H1 (cell line): Measurements from ENCODE around the gene KRTAP10-12. TPM values are rescaled to one million over a fixed set of nuclear protein-coding genes. Genes with fewer than 3 reads are reported as not detected.

ENCODE experiments used
- CTCF ChIA-PET: fragments of 300-600 bp; sonication (Branson Sonifier 250); formaldehyde crosslinking; loops from one replicate; lab custom pipeline; 2021; ENCODE audit not compliant: partially characterized antibody; lab: Charles Lee
- POLR2A ChIA-PET: fragments of 300-600 bp; sonication (Branson Sonifier 250); formaldehyde crosslinking; loops from one replicate; lab custom pipeline; 2021; ENCODE audit warnings: inconsistent platforms; ENCODE audit not compliant: partially characterized antibody; lab: Charles Lee
- DNase-seq, 2 experiments: peaks; one replicate each; pipeline versions ENCODE4 v3.0.0 to v3.0.0-alpha.2; 2010 to 2022; ENCODE audit warnings: low spot score in 2 of 2, low read depth in 1 of 2, mixed read lengths in 1 of 2
- FAIRE-seq: peaks from 2 replicates; lab custom pipeline; 2011; peaks lifted over from hg19 to GRCh38; lab: Jason Lieb, UNC
- H2AFZ ChIP-seq: 2 replicates; pipeline ENCODE4 v1.8.1; 2012; ENCODE audit warnings: low read length, inconsistent platforms
- H2AK5ac ChIP-seq: 2 replicates; pipeline ENCODE4 v1.6.1; 2013; ENCODE audit warnings: low read depth, low read length
- H2BK120ac ChIP-seq: replicated peaks from 2 replicates; pipeline ENCODE3; 2013; ENCODE audit warnings: low read depth, low read length, inconsistent platforms
- H2BK12ac ChIP-seq: 2 replicates; pipeline ENCODE4 v1.6.1; 2013; ENCODE audit warnings: low read depth, low read length
- H2BK15ac ChIP-seq: 2 replicates; pipeline ENCODE4 v1.6.1; 2013; ENCODE audit warnings: low read length
- H2BK20ac ChIP-seq: 2 replicates; pipeline ENCODE4 v1.6.1; 2013; ENCODE audit warnings: low read length
- H2BK5ac ChIP-seq: 2 replicates; pipeline ENCODE4 v1.6.1; 2013; ENCODE audit warnings: low read depth, low read length
- H3K14ac ChIP-seq: 2 replicates; pipeline ENCODE4 v1.6.1; 2013; ENCODE audit warnings: inconsistent platforms; ENCODE audit not compliant: insufficient read length
- H3K18ac ChIP-seq: 2 replicates; pipeline ENCODE4 v1.6.1; 2013; ENCODE audit warnings: low read length; ENCODE audit errors: extremely low read depth
- H3K23ac ChIP-seq: 2 replicates; pipeline ENCODE4 v1.6.1; 2013; ENCODE audit warnings: inconsistent platforms; ENCODE audit not compliant: insufficient read length
- H3K23me2 ChIP-seq: 2 replicates; pipeline ENCODE4 v1.6.1; 2013; ENCODE audit warnings: low read depth, low read length
- H3K27ac ChIP-seq: 2 replicates; pipeline ENCODE4 v1.6.1; 2011; ENCODE audit warnings: low read depth, low read length, inconsistent platforms
- H3K27me3 ChIP-seq, 4 experiments: replicated peaks in 1 of 4; 1 replicate in 1 of 4; 2 replicates in 3 of 4; pipeline versions ENCODE4 v1.6.1 to v1.8.1; 2011 to 2013; ENCODE audit warnings: low read length in 3 of 4, mild to moderate bottlenecking in 3 of 4, inconsistent platforms in 2 of 4, mixed read lengths in 2 of 4, moderate library complexity in 1 of 4; ENCODE audit not compliant: control insufficient read depth in 3 of 4, insufficient read depth in 3 of 4; ENCODE audit errors: extremely low read depth in 1 of 4
- H3K36me3 ChIP-seq, 4 experiments: 2 replicates each; pipeline versions ENCODE4 v1.6.1 to v1.8.1; 2011 to 2013; ENCODE audit warnings: mild to moderate bottlenecking in 4 of 4, low read length in 3 of 4, moderate library complexity in 2 of 4, control low read depth in 1 of 4, inconsistent platforms in 1 of 4; ENCODE audit not compliant: insufficient read depth in 4 of 4, control insufficient read depth in 2 of 4
- H3K4ac ChIP-seq: replicated peaks from 2 replicates; pipeline ENCODE3; 2013; ENCODE audit warnings: low read length, low read depth, mixed read lengths, inconsistent platforms; ENCODE audit not compliant: insufficient read length
- H3K4me1 ChIP-seq, 4 experiments: replicated peaks in 1 of 4; 1 replicate in 1 of 4; 2 replicates in 3 of 4; pipeline versions ENCODE4 v1.6.1 to v1.8.1; 2011 to 2013; ENCODE audit warnings: low read length in 3 of 4, inconsistent platforms in 2 of 4, mixed read lengths in 1 of 4; ENCODE audit not compliant: insufficient read depth in 4 of 4, control insufficient read depth in 3 of 4
- H3K4me2 ChIP-seq, 2 experiments: 2 replicates each; pipeline versions ENCODE4 v1.6.1 to v1.8.1; 2011 to 2013; ENCODE audit warnings: low read depth in 2 of 2, low read length in 2 of 2, control low read depth in 1 of 2, inconsistent platforms in 1 of 2, mild to moderate bottlenecking in 1 of 2; ENCODE audit not compliant: insufficient read depth in 1 of 2
- H3K4me3 ChIP-seq, 4 experiments: fragments of 200-600, 300-600 bp in 1 of 4; sonication (generic), shearing (Covaris generic), sonication (Bioruptor Twin) in 1 of 4; 2 replicates each; pipeline versions ENCODE4 v1.5.1 to v1.8.1; 2011 to 2016; ENCODE audit warnings: low read length in 4 of 4, low read depth in 3 of 4, control low read depth in 2 of 4, inconsistent platforms in 2 of 4, mild to moderate bottlenecking in 2 of 4, mixed read lengths in 1 of 4, moderate library complexity in 1 of 4; ENCODE audit not compliant: insufficient read depth in 2 of 4; ENCODE audit errors: extremely low read depth in 1 of 4
- H3K56ac ChIP-seq: replicated peaks from 2 replicates; pipeline ENCODE3; 2013; ENCODE audit warnings: low read depth, mild to moderate bottlenecking, mixed read lengths, low read length, inconsistent platforms; ENCODE audit not compliant: insufficient read length
- H3K79me1 ChIP-seq: 2 replicates; pipeline ENCODE4 v1.6.1; 2013; ENCODE audit warnings: low read depth, low read length, control low read depth
- H3K79me2 ChIP-seq, 2 experiments: 2 replicates each; pipeline versions ENCODE4 v1.6.1 to v1.8.1; 2012 to 2013; ENCODE audit warnings: low read length in 2 of 2, mild to moderate bottlenecking in 2 of 2, inconsistent platforms in 1 of 2; ENCODE audit not compliant: insufficient read depth in 2 of 2, control insufficient read depth in 1 of 2
- H3K9ac ChIP-seq, 4 experiments: replicated peaks in 1 of 4; 1 replicate in 1 of 4; 2 replicates in 3 of 4; pipeline versions ENCODE4 v1.6.1 to v1.8.1; 2011 to 2013; ENCODE audit warnings: low read depth in 3 of 4, low read length in 3 of 4, control low read depth in 2 of 4, mild to moderate bottlenecking in 2 of 4, moderate library complexity in 2 of 4, inconsistent platforms in 1 of 4; ENCODE audit errors: extremely low read depth in 1 of 4
- H3K9me3 ChIP-seq, 2 experiments: 2 replicates each; pipeline versions ENCODE4 v1.6.1 to v1.8.1; 2012 to 2013; ENCODE audit warnings: mild to moderate bottlenecking in 2 of 2, moderate library complexity in 2 of 2, control low read depth in 1 of 2, inconsistent platforms in 1 of 2, low read depth in 1 of 2, low read length in 1 of 2, mixed read lengths in 1 of 2; ENCODE audit not compliant: insufficient read depth in 2 of 2
- H4K20me1 ChIP-seq, 2 experiments: replicated peaks in 1 of 2; 2 replicates each; pipeline versions ENCODE3 to v1.8.1; 2011 to 2013; ENCODE audit warnings: inconsistent platforms in 2 of 2, low read length in 2 of 2, mild to moderate bottlenecking in 1 of 2; ENCODE audit not compliant: insufficient read depth in 2 of 2, control insufficient read depth in 1 of 2
- H4K5ac ChIP-seq: 2 replicates; pipeline ENCODE4 v1.6.1; 2013; ENCODE audit warnings: low read length, low read depth, mixed read lengths, inconsistent platforms; ENCODE audit not compliant: insufficient read length
- H4K8ac ChIP-seq: 2 replicates; pipeline ENCODE4 v1.8.0; 2013; ENCODE audit warnings: mild to moderate bottlenecking, moderate library complexity, low read length, inconsistent platforms; ENCODE audit not compliant: insufficient read depth; ENCODE audit errors: extremely low read depth
- H4K91ac ChIP-seq: replicated peaks from 2 replicates; pipeline ENCODE3; 2013; ENCODE audit warnings: low read length, mixed read lengths, inconsistent platforms; ENCODE audit not compliant: insufficient read length
- TEAD4 ChIP-seq: IDR thresholded peaks from 2 replicates; pipeline ENCODE4 v1.6.1; 2012; ENCODE audit warnings: low read depth, low read length, inconsistent platforms, mixed read lengths
- WGBS, 2 experiments: shearing (Covaris generic) in 1 of 2; methylation state at CpG; one replicate each; pipeline versions ENCODE4 v1.1.6 to v1.1.7; 2013 to 2015; ENCODE audit warnings: low lambda C conversion rate in 2 of 2, mixed read lengths in 2 of 2, inconsistent platforms in 1 of 2, low coverage in 1 of 2, missing lambda C conversion rate in 1 of 2; ENCODE audit not compliant: insufficient replicate concordance in 2 of 2, insufficient coverage in 1 of 2, insufficient read length in 1 of 2; ENCODE audit errors: extremely low coverage in 1 of 2, missing lambda C conversion rate in 1 of 2; 5-methylcytosine and 5-hydroxymethylcytosine counted together
- polyA plus RNA-seq, 7 experiments: library from polyadenylated mRNA; depleted of rRNA in 3 of 7; stranded (reverse) in 5 of 7; unstranded in 2 of 7; fragments of >200 nt in 5 of 7; fragments of 200-250 nt in 2 of 7; gene quantifications; 1 replicate in 5 of 7; 2 replicates in 1 of 7; 4 replicates in 1 of 7; pipeline versions ENCODE4 v1.2.1 to v1.2.3, GENCODE V29; 2011 to 2013; ENCODE audit warnings: missing spikeins in 2 of 7, mixed read lengths in 2 of 7
- total RNA-seq: library from RNA; stranded (reverse); fragmentation: NEBNext Ultra II Directional; extraction: Animal tissue kit (Norgen Biotek cat#: 25700); gene quantifications from 2 replicates; pipeline ENCODE4 v1.2.1, GENCODE V29; 2021

Gene KRTAP10-12
- total and polyA plus RNA-seq, 2 of the 8 experiments (the other 6 are each of a cell fraction or from before 2014, with no cell fraction given): not detected

GRCh38 chr21:44708866-44709425, 12.0 kb downstream of the KRTAP10-12 start:
- no peak for TF ChIP-seq TEAD4
- Histone ChIP-seq H4K20me1 (peaks cover 0 to 2% of the 10 kb centered on the region in 2 experiments), H2BK20ac (peak overlapping the region; percentile 99; the same call in 1 of the 2 replicates), H3K79me1 (peaks cover 3% of the 10 kb centered on the region; the same call in 1 of the 2 replicates), H2BK5ac (peak overlapping the region; percentile 89; the same call in 1 of the 2 replicates), H3K36me3 (no peaks in the 10 kb centered on the region), H3K4me3 (peak overlapping the region; percentile 9 to 58 (median 40); a peak in 7 of 8 replicates), H3K14ac (no peak overlapping the region), H3K79me2 (no peaks in the 10 kb centered on the region), H3K9ac (no peak overlapping the region; a peak in 1 of 7 replicates), H3K4ac (peak overlapping the region; percentile 89), H3K4me1 (peaks cover 0 to 64% (median 50%) of the 10 kb centered on the region in 4 experiments; a peak in 6 of 7 replicates), H3K4me2 (peak overlapping the region; percentile 91 to 93), H2AFZ (no peak overlapping the region), H2BK15ac (peak overlapping the region; percentile 98; the same call in 1 of the 2 replicates), H3K27ac (no peak overlapping the region), H4K5ac (peak overlapping the region; percentile 50), H2AK5ac (peak overlapping the region; percentile 82; the same call in 1 of the 2 replicates), H3K56ac (peak overlapping the region; percentile 65), H2BK120ac (peak overlapping the region; percentile 98), H4K91ac (peak overlapping the region; percentile 99), H2BK12ac (peak overlapping the region; percentile 92), H3K27me3 (peaks cover 24 to 73% (median 67%) of the 10 kb centered on the region in 4 experiments), H3K23me2 (peaks cover 49% of the 10 kb centered on the region), H4K8ac (peak overlapping the region; percentile 79), H3K9me3 (no peaks in the 10 kb centered on the region), H3K18ac (peak overlapping the region; percentile 95), H3K23ac (no peak overlapping the region)
- no peak for DNase-seq
- 4% methylated on average over 21 of the region's 25 CpGs; no CpG with 5 or more reads in 1 of the 2 experiments for WGBS, 2 experiments
- no peak for FAIRE-seq
- ChIA-PET CTCF (interaction anchor here (0.6 to 2.0 kb wide), 12 partner anchors 10 to 198 kb away, joined by 3 to 8 read pairs (median 4); partner anchors contain the start of gene KRTAP10-12), POLR2A (interaction anchor here (0.9 to 1.2 kb wide), 2 partner anchors 10 to 92 kb away, joined by 3 to 4 read pairs; no protein-coding TSS in a partner anchor)
